Endothelial cell of umbilical vein (primary cell): ENCODE results near the gene CHMP3. TPM values are rescaled to one million over a fixed set of nuclear protein-coding genes. Genes with fewer than 3 reads are reported as not detected.

ENCODE experiments used
- BruUV-seq: library from RNA; stranded (reverse); fragments of 400-500 nt; replicated peaks from 2 replicates; lab custom pipeline; 2021; lab: Mats Ljungman, UMichigan
- CTCF ChIA-PET: fragments of 300-600, 350-600 bp; sonication (Branson Sonifier 250); formaldehyde crosslinking; loops from one replicate; lab custom pipeline; 2021; ENCODE audit warnings: antibody characterized with exemption, inconsistent platforms; lab: Charles Lee
- POLR2A ChIA-PET: fragments of 300-600, 350-600 bp; sonication (Branson Sonifier 250); formaldehyde crosslinking; loops from one replicate; lab custom pipeline; 2021; ENCODE audit warnings: antibody characterized with exemption, inconsistent platforms; lab: Charles Lee
- DNase-seq: peaks from one replicate; pipeline ENCODE4 v3.0.0-alpha.2; 2011; ENCODE audit warnings: low read depth, low spot score
- FAIRE-seq: peaks from 2 replicates; lab custom pipeline; 2011; peaks lifted over from hg19 to GRCh38; lab: Jason Lieb, UNC
- H2AFZ ChIP-seq: 2 replicates; pipeline ENCODE4 v1.6.0; 2012; ENCODE audit warnings: low read depth, low read length, control low read depth, inconsistent platforms
- H3K27ac ChIP-seq: 2 replicates; pipeline ENCODE4 v1.5.1; 2011; ENCODE audit warnings: low read depth, mild to moderate bottlenecking, control low read depth, low read length, moderate library complexity; ENCODE audit not compliant: insufficient read depth
- H3K27me3 ChIP-seq, 2 experiments: 2 replicates each; pipeline versions ENCODE4 v1.6.0 to v1.6.1; 2011; ENCODE audit warnings: low read length in 2 of 2, mixed read lengths in 1 of 2; ENCODE audit not compliant: control insufficient read depth in 2 of 2, insufficient read depth in 2 of 2
- H3K36me3 ChIP-seq, 2 experiments: 2 replicates in 1 of 2; 3 replicates in 1 of 2; pipeline ENCODE4 v1.5.1; 2011; ENCODE audit warnings: low read length in 2 of 2, mild to moderate bottlenecking in 1 of 2, moderate library complexity in 1 of 2; ENCODE audit not compliant: control insufficient read depth in 2 of 2, insufficient read depth in 2 of 2; ENCODE audit errors: extremely low read depth in 1 of 2
- H3K4me1 ChIP-seq: 3 replicates; pipeline ENCODE4 v1.5.1; 2011; ENCODE audit warnings: mild to moderate bottlenecking, low read length; ENCODE audit not compliant: control insufficient read depth, insufficient read depth; ENCODE audit errors: extremely low read depth
- H3K4me2 ChIP-seq: 2 replicates; pipeline ENCODE4 v1.6.1; 2011; ENCODE audit warnings: low read length, control low read depth, mixed read lengths; ENCODE audit not compliant: insufficient read depth
- H3K4me3 ChIP-seq, 3 experiments: fragments of 200-600 bp in 1 of 3; sonication (generic), shearing (Covaris generic) in 1 of 3; replicated peaks in 1 of 3; 2 replicates each; pipeline ENCODE4 v1.5.1; 2011 to 2016; ENCODE audit warnings: control low read depth in 3 of 3, low read length in 3 of 3, mild to moderate bottlenecking in 2 of 3, inconsistent platforms in 1 of 3, low read depth in 1 of 3, moderate library complexity in 1 of 3; ENCODE audit not compliant: insufficient read depth in 1 of 3
- H3K79me2 ChIP-seq: 2 replicates; pipeline ENCODE4 v1.6.0; 2012; ENCODE audit warnings: low read length, inconsistent platforms; ENCODE audit not compliant: control insufficient read depth, insufficient read depth
- H3K9ac ChIP-seq: replicated peaks from 2 replicates; pipeline ENCODE3; 2011; ENCODE audit warnings: low read length, control low read depth; ENCODE audit not compliant: insufficient read depth; ENCODE audit errors: extremely low read depth
- H3K9me1 ChIP-seq: replicated peaks from 3 replicates; pipeline ENCODE4 v1.6.0; 2011; ENCODE audit warnings: mild to moderate bottlenecking, low read length; ENCODE audit not compliant: control insufficient read depth, insufficient read depth; ENCODE audit errors: extremely low read depth
- H3K9me3 ChIP-seq: replicated peaks from 2 replicates; pipeline ENCODE4 v1.5.1; 2012; ENCODE audit warnings: low read length, inconsistent platforms; ENCODE audit not compliant: control insufficient read depth, insufficient read depth
- H4K20me1 ChIP-seq: replicated peaks from 2 replicates; pipeline ENCODE3; 2011; ENCODE audit warnings: mild to moderate bottlenecking, low read length; ENCODE audit not compliant: control insufficient read depth, insufficient read depth; ENCODE audit errors: extremely low read depth
- CTCF ChIP-seq, 2 donors: IDR thresholded peaks; 1 replicate in 1 of 2; 2 replicates in 1 of 2; pipeline ENCODE4 v1.5.1; 2011; ENCODE audit warnings: low read length in 2 of 2, mild to moderate bottlenecking in 2 of 2, moderate library complexity in 2 of 2, control low read depth in 1 of 2, inconsistent platforms in 1 of 2, low read depth in 1 of 2; ENCODE audit not compliant: insufficient read depth in 1 of 2; ENCODE audit errors: extremely low read depth in 1 of 2
- EZH2 ChIP-seq: IDR thresholded peaks from 2 replicates; pipeline ENCODE4 v1.6.1; 2012; ENCODE audit warnings: borderline replicate concordance, low read depth, mild to moderate bottlenecking, moderate library complexity, low read length, inconsistent platforms; ENCODE audit not compliant: severe bottlenecking
- FOS ChIP-seq: IDR thresholded peaks from 2 replicates; pipeline ENCODE4 v1.6.1; 2011; ENCODE audit warnings: mild to moderate bottlenecking, low read length, moderate library complexity, borderline replicate concordance; ENCODE audit not compliant: insufficient read depth
- GATA2 ChIP-seq: IDR thresholded peaks from 2 replicates; pipeline ENCODE4 v1.7.0; 2011; ENCODE audit warnings: low read depth, mild to moderate bottlenecking, moderate library complexity, mixed read lengths, low read length; ENCODE audit not compliant: insufficient read length, insufficient read depth
- JUN ChIP-seq: IDR thresholded peaks from 2 replicates; pipeline ENCODE4 v1.6.1; 2011; ENCODE audit warnings: borderline replicate concordance, low read depth; ENCODE audit not compliant: insufficient read length, insufficient read depth
- MYC ChIP-seq: IDR thresholded peaks from one replicate; pipeline ENCODE4 v1.6.1; 2011; ENCODE audit warnings: mild to moderate bottlenecking, low read depth, low read length
- POLR2A ChIP-seq: IDR thresholded peaks from 2 replicates; pipeline ENCODE4 v1.6.1; 2012; ENCODE audit warnings: low read depth, mild to moderate bottlenecking, control low read depth, low read length
- POLR2AphosphoS5 ChIP-seq: IDR thresholded peaks from 2 replicates; pipeline ENCODE4 v1.6.1; 2012; ENCODE audit warnings: low read depth, mild to moderate bottlenecking, control low read depth, low read length, moderate library complexity; ENCODE audit not compliant: insufficient read depth
- dilution Hi-C: fragments of 300-500 bp; cut with MboI; formaldehyde crosslinking; loops from one replicate; pipeline ENCODE4 v1.15.0; 2019; ENCODE audit warnings: low sequenced_read_pairs; ENCODE audit not compliant: extremely low pct_ligation_motif_present
- intact Hi-C: fragments of 100-400 bp; cut with micrococcal nuclease; formaldehyde crosslinking; loops from one replicate; pipeline ENCODE4 v1.10.0; 2022
- polyA plus RNA-seq, 4 experiments: library from polyadenylated mRNA; depleted of rRNA in 3 of 4; stranded (reverse) in 3 of 4; unstranded in 1 of 4; fragments of >200 nt; gene quantifications; 2 replicates each; pipeline versions ENCODE4 v1.2.1 to v1.2.3, GENCODE V29; 2011 to 2012; ENCODE audit warnings: missing spikeins in 1 of 4
- total RNA-seq: library from RNA; stranded (reverse); gene quantifications from 2 replicates; pipeline ENCODE4 v1.2.3, GENCODE V29; 2021
- TF ChIP-seq, protein P1 (sequence below): IDR thresholded peaks from 2 replicates; pipeline ENCODE4 v1.6.1; 2011; ENCODE audit not compliant: insufficient read depth, insufficient read length

The CHMP3 gene
- total and polyA plus RNA-seq, 2 donors (not counting 3 experiments of a cell fraction or from before 2014, with no cell fraction given): 48.1 to 92.2 TPM

- Histone ChIP-seq H3K4me1 (no peaks in the 10 kb centered on the region), H4K20me1 (no peaks in the 10 kb centered on the region), H3K9ac (no peak overlapping the region), H3K27ac (no peak overlapping the region), H3K9me1 (no peaks in the 10 kb centered on the region), H3K9me3 (no peaks in the 10 kb centered on the region), H3K27me3 (no peaks in the 10 kb centered on the region), H3K36me3 (no peaks in the 10 kb centered on the region), H3K79me2 (no peaks in the 10 kb centered on the region), H3K4me3 (no peak overlapping the region), H2AFZ (no peak overlapping the region), H3K4me2 (no peak overlapping the region)
- TF ChIP-seq FOS: no peak
- no peak for TF ChIP-seq EZH2
- TF ChIP-seq GATA2: no peak
- TF ChIP-seq, protein P1, sequence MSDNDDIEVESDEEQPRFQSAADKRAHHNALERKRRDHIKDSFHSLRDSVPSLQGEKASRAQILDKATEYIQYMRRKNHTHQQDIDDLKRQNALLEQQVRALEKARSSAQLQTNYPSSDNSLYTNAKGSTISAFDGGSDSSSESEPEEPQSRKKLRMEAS: no peak
- no peak for TF ChIP-seq CTCF (IDR thresholded peaks at IDR 0.05; ENCODE audit: extremely low read depth in 1 of 2, insufficient read depth in 1 of 2, low read depth in 1 of 2, low read length in 2 of 2)
- TF ChIP-seq POLR2A: no peak
- no TSS peak for BruUV-seq
- no peak for DNase-seq
- intact Hi-C loops: no loop called here
- POLR2A ChIA-PET: no interaction called here
- CTCF ChIA-PET: no interaction called here
- dilution Hi-C loops: no loop called here
- no peak for FAIRE-seq
These were observed 32.9 kb upstream of the CHMP3 start for GRCh38 chr2:86596118-86596517.

GRCh38 chr2:86593266-86593665, 30.0 kb upstream of the CHMP3 start:
- H4K20me1 ChIP-seq: no peaks in the 10 kb centered on the region
- no peak for FAIRE-seq
- intact Hi-C loops: no loop called here
- BruUV-seq: no TSS peak
- no peak overlapping the region for H3K27ac ChIP-seq
- no peak overlapping the region for H3K4me3 ChIP-seq
- no peak for DNase-seq
- POLR2A ChIA-PET: no interaction called here
- TF ChIP-seq GATA2 (no peak), FOS (no peak), EZH2 (no peak), MYC (no peak), CTCF (IDR thresholded peaks at IDR 0.05; ENCODE audit: extremely low read depth in 1 of 2, insufficient read depth in 1 of 2, low read depth in 1 of 2, low read length in 2 of 2) (no peak), JUN (no peak), POLR2A (no peak), POLR2AphosphoS5 (no peak)
- TF ChIP-seq, protein P1: no peak
- no peak overlapping the region for H3K9ac ChIP-seq
- H3K4me2 ChIP-seq: no peak overlapping the region
- H3K9me3 ChIP-seq: no peaks in the 10 kb centered on the region
- no peaks in the 10 kb centered on the region for H3K9me1 ChIP-seq
- dilution Hi-C loops: no loop called here
- H3K4me1 ChIP-seq: no peaks in the 10 kb centered on the region
- CTCF ChIA-PET: interaction anchor here (1.1 kb wide), 1 partner anchor 11 kb away, joined by 4 read pairs; no protein-coding TSS in a partner anchor
- H3K36me3 ChIP-seq: no peaks in the 10 kb centered on the region
- no peaks in the 10 kb centered on the region for H3K27me3 ChIP-seq
- no peaks in the 10 kb centered on the region for H3K79me2 ChIP-seq
- H2AFZ ChIP-seq: no peak overlapping the region
